Progenitor cell of endocrine pancreas (in vitro differentiated cells): ENCODE data around the gene EPN2. TPM values are rescaled to one million over a fixed set of nuclear protein-coding genes. Genes with fewer than 3 reads are reported as not detected.

Source experiments
- DNase-seq: peaks from one replicate; pipeline ENCODE4 v3.0.0; 2021; ENCODE audit warnings: low spot score; ENCODE audit not compliant: unreplicated experiment
- H3K27ac Mint-ChIP-seq: 2 replicates; pipeline ENCODE4 v1.8.0; 2021; ENCODE audit warnings: mild to moderate bottlenecking, moderate library complexity, mixed read lengths
- H3K27me3 Mint-ChIP-seq: 2 replicates; pipeline ENCODE4 v1.8.0; 2021; ENCODE audit warnings: mixed read lengths
- H3K36me3 Mint-ChIP-seq: 2 replicates; pipeline ENCODE4 v1.8.0; 2022; ENCODE audit warnings: mixed read lengths; ENCODE audit not compliant: insufficient read depth
- H3K4me1 Mint-ChIP-seq: 2 replicates; pipeline ENCODE4 v1.8.0; 2021; ENCODE audit warnings: low read depth, mixed read lengths
- H3K4me3 Mint-ChIP-seq: 2 replicates; pipeline ENCODE4 v1.8.0; 2021; ENCODE audit warnings: low read depth, mild to moderate bottlenecking, moderate library complexity, mixed read lengths
- H3K9me3 Mint-ChIP-seq: 2 replicates; pipeline ENCODE4 v1.8.0; 2021; ENCODE audit warnings: low read depth, mixed read lengths
- CTCF ChIP-seq: fragments of 200-600 bp; sonication (generic); IDR thresholded peaks from one replicate; pipeline ENCODE4 v1.5.0; 2021; ENCODE audit warnings: antibody characterized with exemption, mild to moderate bottlenecking; ENCODE audit not compliant: unreplicated experiment
- total RNA-seq: library from RNA; stranded (reverse); gene quantifications from 2 replicates; pipeline ENCODE4 v1.2.1, GENCODE V29; 2021

EPN2 gene
- total RNA-seq, 1 donor from 2014 or later: 49.8 TPM

GRCh38 chr17:19357761-19358160 is 120.6 kb downstream of the EPN2 start:
- Mint-ChIP-seq H3K9me3 (no peaks in the 10 kb centered on the region), H3K27me3 (no peaks in the 10 kb centered on the region), H3K27ac (peak overlapping the region; percentile 6), H3K4me1 (peaks cover 7% of the 10 kb centered on the region), H3K36me3 (peaks cover 4% of the 10 kb centered on the region), H3K4me3 (no peak overlapping the region)
- TF ChIP-seq CTCF: no peak
- no peak for DNase-seq

GRCh38 chr17:19359151-19359550 is 122.0 kb downstream of the EPN2 start:
- no peak for DNase-seq
- peaks cover 10% of the 10 kb centered on the region for H3K4me1 Mint-ChIP-seq

GRCh38 chr17:19359856-19360255 is 122.7 kb downstream of the EPN2 start:
- Mint-ChIP-seq H3K4me1 (peaks cover 10% of the 10 kb centered on the region), H3K27me3 (peaks cover 3% of the 10 kb centered on the region), H3K27ac (no peak overlapping the region), H3K4me3 (no peak overlapping the region), H3K9me3 (no peaks in the 10 kb centered on the region), H3K36me3 (peaks cover 3% of the 10 kb centered on the region)
- no peak for DNase-seq
- TF ChIP-seq CTCF: no peak

More at GRCh38 chr17:19359151-19359550, 122.0 kb downstream of the EPN2 start:
- no peak overlapping the region for H3K4me3 Mint-ChIP-seq
- peaks cover 4% of the 10 kb centered on the region for H3K36me3 Mint-ChIP-seq
- peaks cover 3% of the 10 kb centered on the region for H3K27me3 Mint-ChIP-seq
- no peak for TF ChIP-seq CTCF
- H3K9me3 Mint-ChIP-seq: no peaks in the 10 kb centered on the region
- no peak overlapping the region for H3K27ac Mint-ChIP-seq

GRCh38 chr17:19360772-19361171 is 123.6 kb downstream of the EPN2 start:
- no peak overlapping the region for H3K4me3 Mint-ChIP-seq
- DNase-seq: no peak
- H3K27me3 Mint-ChIP-seq: peaks cover 3% of the 10 kb centered on the region
- no peaks in the 10 kb centered on the region for H3K9me3 Mint-ChIP-seq
- H3K36me3 Mint-ChIP-seq: peaks cover 2% of the 10 kb centered on the region
- peaks cover 10% of the 10 kb centered on the region for H3K4me1 Mint-ChIP-seq
- no peak overlapping the region for H3K27ac Mint-ChIP-seq
- TF ChIP-seq CTCF: no peak

GRCh38 chr17:19361326-19361725 is 124.2 kb downstream of the EPN2 start:
- DNase-seq: no peak

More at GRCh38 chr17:19361326-19361725, 124.2 kb downstream of the EPN2 start:
- no peak for TF ChIP-seq CTCF
- Mint-ChIP-seq H3K27ac (no peak overlapping the region), H3K36me3 (peaks cover 2% of the 10 kb centered on the region), H3K4me1 (peaks cover 10% of the 10 kb centered on the region), H3K9me3 (no peaks in the 10 kb centered on the region), H3K4me3 (peak overlapping the region; percentile 72), H3K27me3 (peaks cover 3% of the 10 kb centered on the region)
